Measurements from ENCODE around the gene LEKR1. TPM values are rescaled to one million over a fixed set of nuclear protein-coding genes. Genes with fewer than 3 reads are reported as not detected.
"Not testable (repeated sequence)": the region's sequence is repeated elsewhere in the genome, so short reads cannot be mapped to it uniquely, and the experiment has no call there.

Gene LEKR1
- total RNA-seq, 2 donors from 2014 or later, result 0.99 to 1.3 TPM

DNA sequence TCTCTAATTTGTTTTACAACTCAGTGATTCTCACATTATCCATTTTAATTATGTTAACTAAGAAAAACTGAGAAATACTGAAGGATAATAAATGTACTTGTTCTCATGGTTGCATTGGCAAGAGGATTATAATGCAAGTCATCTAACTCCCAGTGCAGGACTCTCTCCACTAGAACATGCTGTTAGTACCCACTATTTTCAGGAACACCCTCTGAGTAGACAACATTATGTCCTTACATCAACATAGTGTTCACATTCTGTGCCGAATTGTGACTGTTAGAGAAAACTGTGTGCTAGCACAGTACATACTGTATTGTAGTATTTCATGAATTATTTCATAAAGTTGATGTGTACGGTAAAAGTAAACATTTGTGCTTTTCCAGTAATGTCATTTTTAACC is 80.1 kb downstream of the LEKR1 start:
- DNase-seq (no peak), ATAC-seq (no peak)
- H3K27me3 ChIP-seq, result no peaks in the 10 kb centered on the region
- H3K4me1 ChIP-seq, result no peaks in the 10 kb centered on the region
- no peak overlapping the region for H3K27ac ChIP-seq
- H3K9me3 ChIP-seq, result no peaks in the 10 kb centered on the region
- WGBS, 2 donors, result 66 to 74% methylated on average over 2 of the region's 2 CpGs
- H3K4me3 ChIP-seq, result no peak overlapping the region
- intact Hi-C loops (cut with DNase I), result no loop called here
- TF ChIP-seq, protein P1, sequence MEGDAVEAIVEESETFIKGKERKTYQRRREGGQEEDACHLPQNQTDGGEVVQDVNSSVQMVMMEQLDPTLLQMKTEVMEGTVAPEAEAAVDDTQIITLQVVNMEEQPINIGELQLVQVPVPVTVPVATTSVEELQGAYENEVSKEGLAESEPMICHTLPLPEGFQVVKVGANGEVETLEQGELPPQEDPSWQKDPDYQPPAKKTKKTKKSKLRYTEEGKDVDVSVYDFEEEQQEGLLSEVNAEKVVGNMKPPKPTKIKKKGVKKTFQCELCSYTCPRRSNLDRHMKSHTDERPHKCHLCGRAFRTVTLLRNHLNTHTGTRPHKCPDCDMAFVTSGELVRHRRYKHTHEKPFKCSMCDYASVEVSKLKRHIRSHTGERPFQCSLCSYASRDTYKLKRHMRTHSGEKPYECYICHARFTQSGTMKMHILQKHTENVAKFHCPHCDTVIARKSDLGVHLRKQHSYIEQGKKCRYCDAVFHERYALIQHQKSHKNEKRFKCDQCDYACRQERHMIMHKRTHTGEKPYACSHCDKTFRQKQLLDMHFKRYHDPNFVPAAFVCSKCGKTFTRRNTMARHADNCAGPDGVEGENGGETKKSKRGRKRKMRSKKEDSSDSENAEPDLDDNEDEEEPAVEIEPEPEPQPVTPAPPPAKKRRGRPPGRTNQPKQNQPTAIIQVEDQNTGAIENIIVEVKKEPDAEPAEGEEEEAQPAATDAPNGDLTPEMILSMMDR (IDR thresholded peaks at IDR 0.05), result no peak
- TF ChIP-seq POLR2A (IDR thresholded peaks at IDR 0.05), result no peak
- no peaks in the 10 kb centered on the region for H3K36me3 ChIP-seq (replicated peaks in 1 of 2; ENCODE audit: insufficient read depth in 1 of 2, low read depth in 2 of 2)

DNA sequence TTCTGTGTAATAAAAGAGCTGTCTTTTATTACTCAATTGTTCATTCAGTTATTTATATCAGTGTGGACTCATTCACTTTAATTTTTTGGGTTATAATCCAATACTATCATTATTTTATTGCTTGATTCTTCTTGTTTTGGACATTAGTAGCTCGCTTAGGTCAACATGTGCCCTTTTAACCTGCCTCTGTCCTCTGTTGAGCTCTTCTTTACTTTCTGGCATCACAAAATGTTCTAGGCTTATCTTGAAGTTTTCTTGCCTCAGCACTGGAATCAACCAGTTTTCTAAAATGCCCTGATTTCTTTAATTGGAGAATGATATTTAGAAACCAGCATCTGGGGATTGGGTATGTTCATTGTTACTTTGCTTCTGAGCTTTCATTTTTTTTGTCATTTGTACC is 82.2 kb downstream of the LEKR1 start:
- no peak for DNase-seq
- H3K4me1 ChIP-seq, result no peaks in the 10 kb centered on the region
- no peaks in the 10 kb centered on the region for H3K9me3 ChIP-seq
- WGBS, 2 donors, result 84 to 88% methylated on average over 1 of the region's 1 CpG
- H3K27me3 ChIP-seq, result no peaks in the 10 kb centered on the region
- no peak for ATAC-seq
- no peaks in the 10 kb centered on the region for H3K36me3 ChIP-seq (replicated peaks in 1 of 2; ENCODE audit: insufficient read depth in 1 of 2, low read depth in 2 of 2)
- no peak overlapping the region for H3K4me3 ChIP-seq
- intact Hi-C loops (cut with DNase I), result no loop called here
- H3K27ac ChIP-seq, result no peak overlapping the region
- TF ChIP-seq, protein P1 (IDR thresholded peaks at IDR 0.05), result no peak
- TF ChIP-seq POLR2A (IDR thresholded peaks at IDR 0.05), result no peak

DNA sequence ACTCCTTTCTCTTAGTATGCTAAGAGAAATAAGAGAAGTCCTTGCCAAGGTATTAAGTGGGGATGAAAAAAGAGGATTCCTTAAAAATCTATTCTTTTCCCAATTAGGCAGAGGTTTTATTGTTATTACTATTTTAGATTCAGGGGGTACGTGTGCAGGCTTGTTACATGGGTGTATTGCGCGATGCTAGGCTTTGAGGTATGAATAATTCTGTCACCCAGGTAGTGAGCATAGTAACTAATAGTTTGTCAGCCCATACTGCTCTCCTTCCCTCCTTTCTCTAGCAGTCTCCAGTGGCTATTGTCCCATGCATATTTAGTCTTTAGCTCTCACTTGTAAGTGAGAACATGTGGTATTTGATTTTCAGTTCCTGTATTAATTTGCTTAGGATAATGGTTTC is 83.9 kb downstream of the LEKR1 start:
- ATAC-seq (no peak), DNase-seq (no peak)
- H3K36me3 ChIP-seq (replicated peaks in 1 of 2; ENCODE audit: insufficient read depth in 1 of 2, low read depth in 2 of 2), result no peaks in the 10 kb centered on the region
- no peak overlapping the region for H3K27ac ChIP-seq
- no peaks in the 10 kb centered on the region for H3K4me1 ChIP-seq
- H3K27me3 ChIP-seq, result no peaks in the 10 kb centered on the region
- intact Hi-C loops (cut with DNase I), result no loop called here
- TF ChIP-seq, protein P1 (IDR thresholded peaks at IDR 0.05), result no peak
- no peak for TF ChIP-seq POLR2A (IDR thresholded peaks at IDR 0.05)
- no peak overlapping the region for H3K4me3 ChIP-seq
- WGBS, 2 donors, result 89 to 96% methylated on average over 3 of the region's 3 CpGs
- no peaks in the 10 kb centered on the region for H3K9me3 ChIP-seq

DNA sequence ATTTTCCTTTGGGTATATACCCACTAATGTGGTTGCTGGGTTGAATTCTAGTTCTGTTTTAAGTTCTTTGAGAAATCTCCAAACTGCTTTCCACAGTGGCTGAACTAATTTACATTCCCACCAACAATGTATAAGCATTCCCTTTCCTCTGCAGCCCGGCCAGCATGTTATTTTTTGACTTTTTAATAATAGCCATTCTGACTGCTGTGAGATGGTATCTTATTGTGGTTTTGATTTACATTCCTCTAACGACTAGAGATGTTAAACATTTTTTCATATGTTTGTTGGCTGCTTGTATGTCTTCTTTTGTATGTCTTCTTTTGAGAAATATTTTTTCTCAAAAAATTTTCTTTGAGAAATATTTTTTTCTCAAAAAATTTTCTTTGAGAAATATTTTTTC is 84.7 kb downstream of the LEKR1 start:
- 62 to 71% methylated on average over 2 of the region's 2 CpGs for WGBS, 2 donors
- H3K9me3 ChIP-seq; H3K36me3 ChIP-seq (replicated peaks in 1 of 2; ENCODE audit: insufficient read depth in 1 of 2, low read depth in 2 of 2); intact Hi-C loops (cut with DNase I); H3K4me3 ChIP-seq; ATAC-seq; H3K27ac ChIP-seq; H3K27me3 ChIP-seq; DNase-seq; H3K4me1 ChIP-seq: not testable (repeated sequence)

DNA sequence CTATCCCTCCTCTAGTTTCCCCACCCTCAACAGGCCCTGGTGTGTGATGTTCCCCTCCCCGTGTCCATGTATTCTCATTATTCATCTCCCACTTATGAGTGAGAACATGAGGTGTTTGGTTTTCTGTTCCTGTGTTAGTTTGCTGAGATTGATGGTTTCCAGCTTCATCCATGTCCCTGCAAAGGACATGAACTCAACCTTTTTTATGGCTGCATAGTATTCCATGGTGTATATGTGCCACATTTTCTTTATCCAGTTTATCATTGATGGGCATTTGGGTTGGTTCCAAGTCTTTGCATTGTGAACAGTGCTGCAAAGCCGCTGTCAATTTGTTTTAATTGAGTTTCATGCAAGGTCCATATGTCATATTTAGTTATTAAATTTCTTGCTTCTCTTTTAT is 88.1 kb downstream of the LEKR1 start:
- 95 to 97% methylated on average over 2 of the region's 2 CpGs for WGBS, 2 donors
- DNase-seq; H3K27ac ChIP-seq; H3K4me3 ChIP-seq; H3K27me3 ChIP-seq; H3K36me3 ChIP-seq (replicated peaks in 1 of 2; ENCODE audit: insufficient read depth in 1 of 2, low read depth in 2 of 2); ATAC-seq; intact Hi-C loops (cut with DNase I); H3K4me1 ChIP-seq; H3K9me3 ChIP-seq: not testable (repeated sequence)

DNA sequence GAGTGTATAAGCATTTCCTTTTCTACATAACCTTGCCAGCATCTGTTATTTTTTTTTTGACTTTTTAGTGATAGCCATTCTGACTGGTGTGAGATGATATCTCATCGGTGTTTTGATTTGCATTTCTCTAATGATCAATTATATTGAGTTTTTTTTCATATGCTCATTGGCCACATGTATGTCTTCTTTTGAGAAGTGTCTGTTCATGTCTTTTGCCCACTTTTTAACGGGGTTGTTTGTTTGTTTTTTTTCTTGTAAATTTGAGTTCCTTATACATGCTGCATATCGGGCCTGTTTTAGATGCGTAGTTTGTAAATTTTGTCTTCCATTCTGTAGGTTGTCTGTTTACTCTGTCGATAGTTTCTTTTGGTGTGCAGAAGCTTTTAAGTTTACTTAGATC is 89.2 kb downstream of the LEKR1 start:
- TF ChIP-seq, protein P1 (IDR thresholded peaks at IDR 0.05), result no peak
- no peak for TF ChIP-seq POLR2A (IDR thresholded peaks at IDR 0.05)
- ATAC-seq (no peak), DNase-seq (no peak)
- no peaks in the 10 kb centered on the region for H3K27me3 ChIP-seq
- intact Hi-C loops (cut with DNase I), result no loop called here
- no peak overlapping the region for H3K27ac ChIP-seq
- no peaks in the 10 kb centered on the region for H3K4me1 ChIP-seq
- H3K4me3 ChIP-seq, result no peak overlapping the region
- H3K9me3 ChIP-seq, result no peaks in the 10 kb centered on the region
- WGBS, 2 donors, result 88 to 94% methylated on average over 5 of the region's 5 CpGs
- no peaks in the 10 kb centered on the region for H3K36me3 ChIP-seq (replicated peaks in 1 of 2; ENCODE audit: insufficient read depth in 1 of 2, low read depth in 2 of 2)
